ENCODE measurements around the gene BLM.
"Not testable (repeated sequence)": the region's sequence is repeated elsewhere in the genome, so short reads cannot be mapped to it uniquely, and the experiment has no call there.

Gene BLM

GRCh38 chr15:90822204-90822955 lies 105.2 kb downstream of the BLM start:
- no peak for DNase-seq

GRCh38 chr15:90823455-90823974 lies 106.4 kb downstream of the BLM start:
- no peak for DNase-seq

GRCh38 chr15:90825115-90825899 lies 108.2 kb downstream of the BLM start:
- not testable (repeated sequence) for DNase-seq

- not testable (repeated sequence) for DNase-seq
Measured at GRCh38 chr15:90826206-90826885, 109.2 kb downstream of the BLM start.

GRCh38 chr15:90826886-90827435 lies 109.8 kb downstream of the BLM start:
- no peak for DNase-seq

- DNase-seq: no peak
Measured at GRCh38 chr15:90828111-90828510, 111.0 kb downstream of the BLM start.

GRCh38 chr15:90829126-90829525 lies 112.0 kb downstream of the BLM start:
- DNase-seq: no peak

- DNase-seq: peak in 2 of 5 experiments; percentile 66 to 84
Measured at GRCh38 chr15:90829942-90830440, 112.8 kb downstream of the BLM start.

GRCh38 chr15:90834626-90835025 lies 117.5 kb downstream of the BLM start:
- DNase-seq: no peak

GRCh38 chr15:90836296-90836871 lies 119.2 kb downstream of the BLM start:
- DNase-seq: no peak

GRCh38 chr15:90837094-90837493 lies 119.9 kb downstream of the BLM start:
- peak in 2 of 5 experiments; percentile 31 to 65 for DNase-seq

- peak; percentile 51 to 96 (median 77) for DNase-seq
Measured at GRCh38 chr15:90838139-90838538, 121.0 kb downstream of the BLM start.

GRCh38 chr15:90838544-90838943 lies 121.4 kb downstream of the BLM start:
- peak in 1 of 5 experiments; percentile 41 for DNase-seq

GRCh38 chr15:90839187-90840071 lies 122.3 kb downstream of the BLM start:
- DNase-seq: no peak

GRCh38 chr15:90840157-90840855 lies 123.2 kb downstream of the BLM start:
- DNase-seq: no peak

GRCh38 chr15:90840954-90841353 lies 123.8 kb downstream of the BLM start:
- no peak for DNase-seq

GRCh38 chr15:90844696-90845095 lies 127.5 kb downstream of the BLM start:
- no peak for DNase-seq

- peak in 1 of 5 experiments; percentile 83 for DNase-seq
Measured at GRCh38 chr15:90845201-90845949, 128.2 kb downstream of the BLM start.

GRCh38 chr15:90849424-90849823 lies 132.3 kb downstream of the BLM start:
- not testable (repeated sequence) for DNase-seq

GRCh38 chr15:90851114-90851513 lies 134.0 kb downstream of the BLM start:
- DNase-seq: peak in 2 of 5 experiments; percentile 74 to 83

Measured in T-helper 2 cell (primary cell).